HFFc6 (cell line): ENCODE measurements around the gene SCML2. TPM values are rescaled to one million over a fixed set of nuclear protein-coding genes. Genes with fewer than 3 reads are reported as not detected.
"Not testable (repeated sequence)": the region's sequence is repeated elsewhere in the genome, so short reads cannot be mapped to it uniquely, and the experiment has no call there.

Experiments
- DNase-seq: peaks from one replicate; pipeline ENCODE4 v3.0.0-alpha.2; 2018
- H3K27ac Mint-ChIP-seq: 2 replicates; pipeline ENCODE4 v1.8.0; 2020; ENCODE audit warnings: mild to moderate bottlenecking, mixed read lengths
- H3K27me3 Mint-ChIP-seq: 2 replicates; pipeline ENCODE4 v1.8.0; 2021; ENCODE audit warnings: mild to moderate bottlenecking, moderate library complexity, mixed read lengths; ENCODE audit not compliant: insufficient read depth
- H3K36me3 Mint-ChIP-seq: 2 replicates; pipeline ENCODE4 v1.8.0; 2021; ENCODE audit warnings: low read depth, mixed read lengths
- H3K4me1 Mint-ChIP-seq: 2 replicates; pipeline ENCODE4 v1.8.0; 2020; ENCODE audit warnings: low read depth, mixed read lengths
- H3K4me3 Mint-ChIP-seq: 2 replicates; pipeline ENCODE4 v1.8.0; 2020; ENCODE audit warnings: mild to moderate bottlenecking, moderate library complexity, mixed read lengths
- H3K9me3 Mint-ChIP-seq: 2 replicates; pipeline ENCODE4 v1.8.0; 2020; ENCODE audit warnings: mild to moderate bottlenecking, mixed read lengths
- total RNA-seq, 6 experiments: library from RNA; stranded (reverse); fragmentation: NEBNext Ultra II Directional; extraction: Animal tissue kit (Norgen Biotek cat#: 25700); gene quantifications; 2 replicates in 1 of 6; 3 replicates in 5 of 6; pipeline ENCODE4 v1.2.3, GENCODE V29; 2021
- TF ChIP-seq, protein P1 (sequence below): fragments of 200-600 bp; sonication (generic); IDR thresholded peaks from 2 replicates; pipeline ENCODE4 v1.5.0; 2021; ENCODE audit warnings: antibody characterized with exemption, mild to moderate bottlenecking

Gene SCML2
- total RNA-seq, 6 experiments from 2014 or later, result 0.97 to 2.8 (median 2.4) TPM

DNA sequence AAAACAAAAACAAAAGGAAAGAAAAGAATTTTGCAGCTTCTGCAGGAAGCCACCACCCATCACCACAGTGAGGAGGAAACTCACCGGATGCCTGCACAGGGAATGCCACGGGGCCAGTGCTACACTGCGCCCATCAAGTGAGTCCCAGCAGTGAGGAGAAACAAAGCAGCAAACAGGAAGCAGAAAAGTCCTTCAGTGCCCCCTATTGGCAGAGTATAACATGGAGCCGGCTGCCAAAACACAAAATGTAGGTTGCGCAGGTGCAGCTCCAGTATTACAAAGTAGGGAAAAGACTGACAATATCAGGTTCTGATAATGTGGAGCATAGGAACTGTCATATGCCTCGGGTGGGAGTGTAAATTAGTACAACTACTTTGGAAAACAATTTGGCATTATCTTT is 23.3 kb upstream of the SCML2 start:
- no peak overlapping the region for H3K27ac Mint-ChIP-seq
- H3K27me3 Mint-ChIP-seq, result peaks cover 7% of the 10 kb centered on the region
- H3K4me3 Mint-ChIP-seq, result no peak overlapping the region
- H3K36me3 Mint-ChIP-seq, result no peaks in the 10 kb centered on the region
- H3K9me3 Mint-ChIP-seq, result no peaks in the 10 kb centered on the region
- DNase-seq, result peak; percentile 10
- H3K4me1 Mint-ChIP-seq, result no peaks in the 10 kb centered on the region
- TF ChIP-seq, protein P1, sequence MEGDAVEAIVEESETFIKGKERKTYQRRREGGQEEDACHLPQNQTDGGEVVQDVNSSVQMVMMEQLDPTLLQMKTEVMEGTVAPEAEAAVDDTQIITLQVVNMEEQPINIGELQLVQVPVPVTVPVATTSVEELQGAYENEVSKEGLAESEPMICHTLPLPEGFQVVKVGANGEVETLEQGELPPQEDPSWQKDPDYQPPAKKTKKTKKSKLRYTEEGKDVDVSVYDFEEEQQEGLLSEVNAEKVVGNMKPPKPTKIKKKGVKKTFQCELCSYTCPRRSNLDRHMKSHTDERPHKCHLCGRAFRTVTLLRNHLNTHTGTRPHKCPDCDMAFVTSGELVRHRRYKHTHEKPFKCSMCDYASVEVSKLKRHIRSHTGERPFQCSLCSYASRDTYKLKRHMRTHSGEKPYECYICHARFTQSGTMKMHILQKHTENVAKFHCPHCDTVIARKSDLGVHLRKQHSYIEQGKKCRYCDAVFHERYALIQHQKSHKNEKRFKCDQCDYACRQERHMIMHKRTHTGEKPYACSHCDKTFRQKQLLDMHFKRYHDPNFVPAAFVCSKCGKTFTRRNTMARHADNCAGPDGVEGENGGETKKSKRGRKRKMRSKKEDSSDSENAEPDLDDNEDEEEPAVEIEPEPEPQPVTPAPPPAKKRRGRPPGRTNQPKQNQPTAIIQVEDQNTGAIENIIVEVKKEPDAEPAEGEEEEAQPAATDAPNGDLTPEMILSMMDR, result peak; percentile 73

DNA sequence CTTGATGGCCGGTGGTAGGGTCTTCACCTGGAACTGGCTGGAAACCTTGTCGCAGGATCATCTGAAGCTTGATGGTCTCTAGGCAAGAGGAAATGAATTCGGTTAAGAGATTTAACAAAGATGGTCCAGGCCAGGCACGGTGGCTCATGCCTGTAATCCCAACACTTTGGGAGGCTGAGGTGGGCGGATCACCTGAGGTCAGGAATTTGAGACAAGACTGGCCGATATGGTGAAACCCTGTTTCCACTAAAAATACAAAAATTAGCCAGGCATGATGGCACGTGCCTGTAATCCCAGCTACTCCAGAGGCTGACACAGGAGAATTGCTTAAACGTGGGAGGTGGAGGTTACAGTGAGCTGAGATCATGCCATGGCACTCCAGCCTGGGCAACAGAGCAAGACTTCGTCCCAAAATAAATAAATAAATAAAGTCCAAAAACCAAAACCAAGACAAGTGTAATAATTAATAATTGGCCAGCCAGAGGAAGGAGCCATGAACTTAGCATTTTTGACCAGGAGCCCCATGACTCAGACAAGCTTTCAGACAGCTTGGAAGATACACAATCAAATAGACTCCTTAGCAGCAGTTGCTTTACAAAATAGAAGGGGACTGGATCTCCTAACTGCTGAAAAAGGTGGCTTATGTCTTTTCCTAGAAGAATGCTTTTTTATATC is 20.8 kb upstream of the SCML2 start:
- H3K4me1 Mint-ChIP-seq, H3K27me3 Mint-ChIP-seq: not testable (repeated sequence)

DNA sequence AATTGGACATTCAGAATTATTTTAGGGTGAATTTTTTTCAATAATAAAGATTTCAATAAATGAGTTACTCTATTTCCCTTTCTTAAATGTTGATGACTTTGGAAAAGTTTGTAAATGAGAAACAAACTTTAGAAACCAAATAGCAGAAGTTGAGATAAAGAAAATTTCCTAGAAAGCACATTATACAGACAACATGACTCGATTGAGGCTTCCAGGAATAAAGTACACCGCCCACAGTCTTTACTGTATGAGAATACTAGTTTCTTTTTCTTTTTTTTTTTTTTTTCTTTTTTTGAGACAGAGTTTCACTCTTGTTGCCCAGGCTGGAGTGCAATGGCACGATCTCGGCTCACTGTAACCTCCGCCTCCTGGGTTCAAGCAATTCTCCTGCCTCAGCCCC is 14.6 kb upstream of the SCML2 start:
- not testable (repeated sequence) for H3K4me3 Mint-ChIP-seq, H3K4me1 Mint-ChIP-seq, H3K9me3 Mint-ChIP-seq, H3K36me3 Mint-ChIP-seq, H3K27me3 Mint-ChIP-seq, H3K27ac Mint-ChIP-seq, DNase-seq

More for the DNA sequence above, 20.8 kb upstream of the SCML2 start:
- H3K4me3 Mint-ChIP-seq, H3K27ac Mint-ChIP-seq, H3K36me3 Mint-ChIP-seq, DNase-seq, H3K9me3 Mint-ChIP-seq: not testable (repeated sequence)

DNA sequence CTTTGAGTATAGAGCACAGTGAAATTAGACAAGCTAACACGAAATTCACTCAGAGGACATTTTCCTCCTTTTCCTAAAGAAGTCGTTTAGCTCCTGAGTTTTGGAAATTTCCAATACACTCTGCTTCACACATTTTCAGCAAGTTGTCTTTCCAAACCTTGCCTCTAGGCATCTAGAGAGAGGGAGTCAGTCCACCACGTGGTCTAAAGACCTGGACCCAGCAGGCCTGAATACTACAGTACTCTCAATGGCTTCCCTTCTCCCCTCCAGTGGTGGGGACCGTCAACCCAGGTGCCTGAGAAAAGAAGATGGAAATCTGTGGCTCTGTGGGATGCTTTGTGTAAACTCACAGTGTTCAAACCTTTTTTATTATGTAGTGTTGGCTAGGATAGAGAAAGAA is 13.9 kb upstream of the SCML2 start:
- no peaks in the 10 kb centered on the region for H3K36me3 Mint-ChIP-seq
- no peak overlapping the region for H3K27ac Mint-ChIP-seq
- no peaks in the 10 kb centered on the region for H3K4me1 Mint-ChIP-seq
- TF ChIP-seq, protein P1, result no peak
- no peak overlapping the region for H3K4me3 Mint-ChIP-seq
- DNase-seq, result no peak
- H3K9me3 Mint-ChIP-seq, result no peaks in the 10 kb centered on the region
- H3K27me3 Mint-ChIP-seq, result peaks cover 4% of the 10 kb centered on the region

DNA sequence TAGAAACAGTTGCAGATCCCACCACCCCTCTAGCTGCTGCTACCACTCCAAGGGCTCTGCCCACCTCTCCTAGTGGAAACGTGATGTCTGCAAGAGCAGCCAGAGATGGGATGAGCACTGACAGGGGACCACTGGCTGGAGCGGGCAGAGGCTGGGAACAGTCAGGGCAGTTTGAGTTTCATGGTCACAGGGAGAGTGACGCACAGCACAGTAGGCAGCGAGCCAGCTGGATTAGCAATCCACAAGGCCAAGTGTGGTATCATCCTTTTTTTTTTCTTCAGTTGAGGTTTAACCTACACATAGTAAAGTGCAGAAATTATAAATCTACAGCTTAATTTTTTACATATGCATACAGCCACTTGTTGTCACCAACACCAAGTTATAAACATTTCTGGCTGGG is 6.4 kb upstream of the SCML2 start:
- Mint-ChIP-seq H3K27ac (no peak overlapping the region), H3K9me3 (no peaks in the 10 kb centered on the region), H3K4me3 (no peak overlapping the region), H3K27me3 (peaks cover 10% of the 10 kb centered on the region), H3K4me1 (no peaks in the 10 kb centered on the region), H3K36me3 (no peaks in the 10 kb centered on the region)
- peak; percentile 28 for DNase-seq
- TF ChIP-seq, protein P1, result no peak

DNA sequence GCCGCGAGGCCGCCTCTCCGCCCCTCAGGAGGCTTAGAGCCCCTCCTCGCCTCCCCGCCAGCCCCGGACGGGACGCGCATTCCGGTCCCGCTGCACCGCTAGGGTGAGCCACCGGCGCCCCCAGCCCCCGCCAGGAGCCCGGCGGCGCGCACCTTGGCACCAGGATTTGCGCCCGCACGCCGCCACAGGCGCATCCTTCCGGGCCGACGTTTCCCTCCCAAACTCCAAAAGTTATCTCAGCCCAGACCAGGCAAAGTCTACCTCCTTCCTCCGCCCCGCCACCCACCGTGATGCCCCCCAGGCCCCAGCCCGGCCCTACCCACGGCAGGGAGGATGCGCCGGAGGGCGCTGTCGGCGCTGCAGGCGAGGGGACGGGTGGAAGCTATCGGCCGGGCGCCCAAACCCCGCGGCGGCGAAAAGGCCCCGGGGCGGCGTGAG is 538 bp downstream of the SCML2 start:
- Mint-ChIP-seq H3K36me3 (no peaks in the 10 kb centered on the region), H3K4me3 (peak overlapping the region; percentile 88), H3K4me1 (peaks cover 14% of the 10 kb centered on the region), H3K27ac (no peak overlapping the region), H3K27me3 (peaks cover 4% of the 10 kb centered on the region), H3K9me3 (no peaks in the 10 kb centered on the region)
- TF ChIP-seq, protein P1, result peak; percentile 4; the same call in 1 of the 2 replicates
- no peak for DNase-seq
